KMS-11 (cell line): ENCODE data around the gene SLCO3A1.
A peak's percentile ranks its signal among the peaks of the same experiment; 100 is the strongest.

Experiments
- H2AFZ ChIP-seq: fragments of 200-600 bp; sonication (generic); 2 replicates; pipeline ENCODE4 v1.6.1; 2016; ENCODE audit warnings: antibody characterized with exemption, mixed run types, low read depth
- H3K27ac ChIP-seq: fragments of 200-600 bp; sonication (generic); 2 replicates; pipeline ENCODE4 v1.6.1; 2016; ENCODE audit warnings: mild to moderate bottlenecking, mixed run types
- H3K27me3 ChIP-seq: fragments of 200-600 bp; sonication (generic); 2 replicates; pipeline ENCODE4 v1.6.1; 2017; ENCODE audit warnings: mild to moderate bottlenecking, low read depth, mixed run types, moderate library complexity; ENCODE audit not compliant: insufficient read depth
- H3K36me3 ChIP-seq: fragments of 200-600 bp; sonication (generic); 2 replicates; pipeline ENCODE4 v1.6.1; 2017; ENCODE audit warnings: mild to moderate bottlenecking, mixed run types; ENCODE audit not compliant: insufficient read depth
- H3K4me1 ChIP-seq: fragments of 200-600 bp; sonication (generic); 2 replicates; pipeline ENCODE4 v1.6.1; 2016; ENCODE audit warnings: mild to moderate bottlenecking, low read depth, mixed run types; ENCODE audit not compliant: poor library complexity, severe bottlenecking
- H3K4me2 ChIP-seq: fragments of 200-600 bp; sonication (generic); 2 replicates; pipeline ENCODE4 v1.7.0; 2016; ENCODE audit warnings: mild to moderate bottlenecking, mixed run types
- H3K4me3 ChIP-seq: fragments of 200-600 bp; sonication (generic); IDR thresholded peaks from 2 replicates; pipeline ENCODE4 v1.6.1; 2017; ENCODE audit warnings: low read depth, low read length, mixed read lengths; ENCODE audit not compliant: insufficient read depth
- H3K79me2 ChIP-seq: fragments of 200-600 bp; sonication (generic); 2 replicates; pipeline ENCODE4 v1.6.1; 2016; ENCODE audit warnings: low read depth, mixed run types; ENCODE audit not compliant: insufficient read depth
- H3K9ac ChIP-seq: fragments of 200-600 bp; sonication (generic); 2 replicates; pipeline ENCODE4 v1.6.1; 2016; ENCODE audit warnings: mild to moderate bottlenecking, mixed run types
- H4K20me1 ChIP-seq: fragments of 200-600 bp; sonication (generic); 2 replicates; pipeline ENCODE4 v1.6.1; 2016; ENCODE audit warnings: mild to moderate bottlenecking, mixed run types; ENCODE audit not compliant: insufficient read depth
- TF ChIP-seq, protein P1 (sequence below): fragments of 200-600 bp; sonication (generic); conservative IDR thresholded peaks from 2 replicates; pipeline ENCODE4 v1.6.1; 2017; ENCODE audit warnings: low read depth, mild to moderate bottlenecking, antibody characterized with exemption, low read length, moderate library complexity, mixed read lengths

Gene SLCO3A1

DNA sequence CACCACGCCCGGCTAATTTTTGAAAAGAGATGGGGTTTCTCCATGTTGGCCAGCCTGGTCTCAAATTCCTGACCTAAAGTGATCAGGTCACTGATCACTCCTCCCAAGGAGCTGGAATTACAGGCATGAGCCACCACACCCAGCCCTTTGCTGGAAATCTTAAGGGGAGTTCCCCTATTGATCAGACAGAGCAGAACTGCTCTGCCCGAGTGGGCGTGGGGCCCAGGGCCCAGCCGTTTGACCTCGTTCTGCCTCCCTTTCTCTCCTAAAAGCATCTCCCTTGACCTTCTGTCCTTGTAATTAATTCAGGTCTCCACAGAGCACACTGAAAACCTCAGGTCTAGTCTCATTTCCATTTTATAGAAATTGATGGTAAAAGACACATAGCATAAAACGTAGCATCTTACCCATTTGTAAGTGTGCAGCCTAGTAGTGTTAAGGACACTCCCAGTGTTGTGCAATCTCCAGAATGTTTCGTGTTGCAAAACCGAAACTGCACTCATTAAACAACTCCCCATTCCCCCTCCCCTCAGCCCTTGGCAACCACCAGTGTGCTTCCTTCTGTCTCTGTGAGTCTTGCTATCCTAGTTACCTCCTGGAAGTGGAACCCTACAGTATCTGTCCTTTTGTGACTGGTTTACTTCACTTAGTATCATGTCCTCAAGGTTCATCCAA, 89.3 kb downstream of the SLCO3A1 start:
- peak overlapping the region; percentile 43 for H3K4me2 ChIP-seq
- H3K79me2 ChIP-seq = no peaks in the 10 kb centered on the region
- H3K9ac ChIP-seq = no peak overlapping the region
- no peaks in the 10 kb centered on the region for H3K27me3 ChIP-seq
- TF ChIP-seq, protein P1, sequence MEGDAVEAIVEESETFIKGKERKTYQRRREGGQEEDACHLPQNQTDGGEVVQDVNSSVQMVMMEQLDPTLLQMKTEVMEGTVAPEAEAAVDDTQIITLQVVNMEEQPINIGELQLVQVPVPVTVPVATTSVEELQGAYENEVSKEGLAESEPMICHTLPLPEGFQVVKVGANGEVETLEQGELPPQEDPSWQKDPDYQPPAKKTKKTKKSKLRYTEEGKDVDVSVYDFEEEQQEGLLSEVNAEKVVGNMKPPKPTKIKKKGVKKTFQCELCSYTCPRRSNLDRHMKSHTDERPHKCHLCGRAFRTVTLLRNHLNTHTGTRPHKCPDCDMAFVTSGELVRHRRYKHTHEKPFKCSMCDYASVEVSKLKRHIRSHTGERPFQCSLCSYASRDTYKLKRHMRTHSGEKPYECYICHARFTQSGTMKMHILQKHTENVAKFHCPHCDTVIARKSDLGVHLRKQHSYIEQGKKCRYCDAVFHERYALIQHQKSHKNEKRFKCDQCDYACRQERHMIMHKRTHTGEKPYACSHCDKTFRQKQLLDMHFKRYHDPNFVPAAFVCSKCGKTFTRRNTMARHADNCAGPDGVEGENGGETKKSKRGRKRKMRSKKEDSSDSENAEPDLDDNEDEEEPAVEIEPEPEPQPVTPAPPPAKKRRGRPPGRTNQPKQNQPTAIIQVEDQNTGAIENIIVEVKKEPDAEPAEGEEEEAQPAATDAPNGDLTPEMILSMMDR = no peak
- no peaks in the 10 kb centered on the region for H3K36me3 ChIP-seq
- peak overlapping the region; percentile 24; the same call in 1 of the 2 replicates for H3K27ac ChIP-seq
- peaks cover 25% of the 10 kb centered on the region for H3K4me1 ChIP-seq
- no peaks in the 10 kb centered on the region for H4K20me1 ChIP-seq
- no peak overlapping the region for H3K4me3 ChIP-seq
- H2AFZ ChIP-seq = peak overlapping the region; percentile 11; the same call in 1 of the 2 replicates

DNA sequence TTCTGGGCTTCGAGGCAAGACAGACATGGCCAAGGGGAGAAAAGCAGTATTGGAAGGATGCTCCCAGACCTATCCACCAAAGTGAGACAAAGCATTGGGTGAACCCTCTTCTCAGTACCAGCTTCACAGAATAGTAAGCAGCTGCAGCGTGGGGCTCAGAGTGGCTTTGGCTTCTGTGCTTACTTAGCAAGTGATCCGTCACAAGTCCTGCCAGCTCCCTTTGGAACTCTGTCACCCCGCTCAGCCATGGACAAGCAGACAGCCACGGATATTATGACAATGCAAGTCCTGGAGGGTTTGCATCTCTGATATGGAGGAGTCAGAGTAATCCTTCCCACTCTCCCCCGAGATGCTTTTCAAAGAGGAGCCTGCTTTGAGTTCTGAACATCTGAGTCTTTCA, 90.8 kb downstream of the SLCO3A1 start:
- Histone ChIP-seq H2AFZ (no peak overlapping the region), H3K27ac (no peak overlapping the region), H3K4me1 (peaks cover 25% of the 10 kb centered on the region), H3K36me3 (no peaks in the 10 kb centered on the region), H4K20me1 (no peaks in the 10 kb centered on the region), H3K9ac (no peak overlapping the region), H3K4me3 (no peak overlapping the region), H3K79me2 (no peaks in the 10 kb centered on the region), H3K4me2 (no peak overlapping the region), H3K27me3 (no peaks in the 10 kb centered on the region)
- TF ChIP-seq, protein P1 = no peak

DNA sequence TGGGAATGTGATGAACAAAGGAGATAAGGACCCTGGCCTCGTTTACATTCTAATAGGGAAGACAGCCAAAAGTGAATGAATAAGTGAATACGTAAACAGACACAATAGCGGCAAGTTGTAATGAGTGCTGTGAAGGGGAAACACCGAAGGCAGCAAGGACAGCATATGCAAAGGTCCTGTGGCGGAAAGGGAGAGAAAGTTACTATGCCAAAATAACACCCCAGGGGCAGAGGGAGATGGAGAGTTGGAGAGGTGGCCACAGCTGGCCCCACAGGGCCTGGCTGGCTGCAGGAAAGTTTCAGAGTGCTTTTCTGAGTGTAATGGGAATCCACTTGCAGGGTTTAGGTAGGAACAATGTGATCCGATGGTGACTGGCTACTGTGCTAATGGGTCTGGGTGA, 91.9 kb downstream of the SLCO3A1 start:
- no peak overlapping the region for H2AFZ ChIP-seq
- H3K9ac ChIP-seq = no peak overlapping the region
- H3K4me3 ChIP-seq = no peak overlapping the region
- no peaks in the 10 kb centered on the region for H3K79me2 ChIP-seq
- H3K4me2 ChIP-seq = no peak overlapping the region
- no peaks in the 10 kb centered on the region for H3K36me3 ChIP-seq
- TF ChIP-seq, protein P1 = no peak
- no peaks in the 10 kb centered on the region for H3K27me3 ChIP-seq
- H4K20me1 ChIP-seq = no peaks in the 10 kb centered on the region
- H3K27ac ChIP-seq = no peak overlapping the region
- H3K4me1 ChIP-seq = peaks cover 32% of the 10 kb centered on the region

DNA sequence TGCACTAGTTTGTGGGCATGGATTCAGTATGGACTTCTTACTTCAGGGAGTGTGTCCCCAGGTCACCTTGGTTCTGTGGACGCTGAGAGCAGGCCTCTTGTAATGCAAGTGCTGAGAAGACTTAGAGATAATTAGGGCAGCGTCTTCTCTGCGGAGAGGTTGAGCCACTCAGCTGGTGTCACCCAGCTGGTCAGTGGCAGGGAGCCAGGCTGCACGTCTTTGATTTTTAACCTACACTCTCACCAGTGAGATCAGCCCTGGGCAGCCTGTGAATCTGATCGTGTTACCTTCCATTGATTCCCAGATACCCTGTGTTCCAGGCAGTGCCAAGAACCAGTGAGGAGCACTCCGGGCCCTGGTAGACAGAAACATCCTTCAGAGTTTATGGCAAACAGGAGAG, 92.6 kb downstream of the SLCO3A1 start:
- Histone ChIP-seq H3K27ac (no peak overlapping the region), H3K4me1 (peaks cover 39% of the 10 kb centered on the region), H3K4me3 (no peak overlapping the region), H2AFZ (no peak overlapping the region), H4K20me1 (no peaks in the 10 kb centered on the region), H3K36me3 (no peaks in the 10 kb centered on the region), H3K27me3 (no peaks in the 10 kb centered on the region), H3K4me2 (no peak overlapping the region), H3K9ac (no peak overlapping the region), H3K79me2 (no peaks in the 10 kb centered on the region)
- TF ChIP-seq, protein P1 = no peak
